PC-3 (cell line): ENCODE data around the gene HMGCLL1. TPM values are rescaled to one million over a fixed set of nuclear protein-coding genes. Genes with fewer than 3 reads are reported as not detected.

Experiments
- ATAC-seq: fragments of 200-7000 bp; cut with Tn5 transposase; 2 replicates; pipeline ENCODE4 v1.9.1; 2020; ENCODE audit warnings: mild to moderate bottlenecking, moderate library complexity
- BruUV-seq: library from RNA; stranded (reverse); fragments of 400-500 nt; replicated peaks from 2 replicates; lab custom pipeline; 2021; lab: Mats Ljungman, UMichigan
- CTCF ChIA-PET: fragments of 300-600 bp; sonication (Branson Sonifier 250); formaldehyde crosslinking; loops from one replicate; lab custom pipeline; 2022; ENCODE audit warnings: antibody characterized with exemption; lab: Charles Lee
- POLR2A ChIA-PET: fragments of 300-600 bp; sonication (Branson Sonifier 250); formaldehyde crosslinking; loops from one replicate; lab custom pipeline; 2022; ENCODE audit warnings: antibody characterized with exemption; ENCODE audit not compliant: unreplicated experiment; lab: Charles Lee
- DNase-seq: peaks from one replicate; pipeline ENCODE4 v3.0.0-alpha.2; 2015
- H2AFZ ChIP-seq: fragments of 300-600 bp; sonication (generic); 2 replicates; pipeline ENCODE4 v1.6.0; 2016; ENCODE audit warnings: antibody characterized with exemption, low read length
- H3F3A ChIP-seq: fragments of 300-600 bp; sonication (generic); one replicate; pipeline ENCODE4 v1.6.0; 2017; ENCODE audit warnings: antibody characterized with exemption, low read length, control low read depth, mild to moderate bottlenecking; ENCODE audit not compliant: unreplicated experiment
- H3K27ac ChIP-seq: fragments of 300-600 bp; sonication (generic); 2 replicates; pipeline ENCODE4 v1.5.1; 2016; ENCODE audit warnings: mild to moderate bottlenecking, low read length
- H3K27me3 ChIP-seq: fragments of 300-600 bp; sonication (generic); 2 replicates; pipeline ENCODE4 v1.6.1; 2016; ENCODE audit warnings: low read length, mixed read lengths
- H3K36me3 ChIP-seq: fragments of 300-600 bp; sonication (generic); 2 replicates; pipeline ENCODE4 v1.6.1; 2016; ENCODE audit warnings: low read depth, mixed run types, low read length, mixed read lengths
- H3K4me1 ChIP-seq: fragments of 300-600 bp; sonication (generic); 2 replicates; pipeline ENCODE4 v1.5.1; 2016; ENCODE audit warnings: low read length; ENCODE audit not compliant: insufficient read depth
- H3K4me2 ChIP-seq: fragments of 300-600 bp; sonication (generic); 2 replicates; pipeline ENCODE4 v1.6.0; 2016; ENCODE audit warnings: low read length
- H3K4me3 ChIP-seq: fragments of 300-600 bp; sonication (generic); 2 replicates; pipeline ENCODE4 v1.5.1; 2016; ENCODE audit warnings: mild to moderate bottlenecking, low read length, mixed read lengths
- H3K79me2 ChIP-seq: fragments of 300-600 bp; sonication (generic); 2 replicates; pipeline ENCODE4 v1.6.1; 2017; ENCODE audit warnings: low read length, mixed read lengths
- H3K9ac ChIP-seq: fragments of 300-600 bp; sonication (generic); 2 replicates; pipeline ENCODE4 v1.6.0; 2016; ENCODE audit warnings: mild to moderate bottlenecking, low read length
- H3K9me2 ChIP-seq: fragments of 300-600 bp; sonication (generic); replicated peaks from 2 replicates; pipeline ENCODE4 v1.6.1; 2016; ENCODE audit warnings: mixed run types, low read length, mixed read lengths
- H3K9me3 ChIP-seq: fragments of 300-600 bp; sonication (generic); 2 replicates; pipeline ENCODE4 v1.6.1; 2016; ENCODE audit warnings: low read length, mixed read lengths
- H4K20me1 ChIP-seq: fragments of 300-600 bp; sonication (generic); 2 replicates; pipeline ENCODE4 v1.6.1; 2016; ENCODE audit warnings: low read length, mixed read lengths
- CTCF ChIP-seq: fragments of 300-600 bp; sonication (generic); conservative IDR thresholded peaks from 2 replicates; pipeline ENCODE4 v1.5.1; 2017; ENCODE audit warnings: antibody characterized with exemption, low read depth, mild to moderate bottlenecking, low read length
- EZH2 ChIP-seq: fragments of 300-600 bp; sonication (generic); IDR thresholded peaks from one replicate; pipeline ENCODE4 v1.6.1; 2017; ENCODE audit warnings: antibody characterized with exemption, mild to moderate bottlenecking, low read length; ENCODE audit not compliant: unreplicated experiment
- EZH2phosphoT487 ChIP-seq: fragments of 300-600 bp; sonication (generic); IDR thresholded peaks from 2 replicates; pipeline ENCODE4 v1.6.1; 2018; ENCODE audit warnings: mild to moderate bottlenecking, antibody characterized with exemption, low read length, borderline replicate concordance
- intact Hi-C: fragments of 100-400 bp; cut with micrococcal nuclease; formaldehyde crosslinking; loops from 2 replicates; pipeline ENCODE4 v1.9.0; 2023
- total RNA-seq: library from RNA; depleted of rRNA; stranded (reverse); fragments of >200 nt; gene quantifications from 2 replicates; pipeline ENCODE4 v1.2.3, GENCODE V29; 2014

Gene HMGCLL1
- total RNA-seq, 1 experiment from 2014 or later, result not detected

GRCh38 chr6:55499591-55499990, 79.4 kb downstream of the HMGCLL1 start:
- Histone ChIP-seq H3K9ac (no peak overlapping the region), H2AFZ (no peak overlapping the region), H4K20me1 (no peaks in the 10 kb centered on the region), H3K4me2 (no peak overlapping the region), H3K79me2 (no peaks in the 10 kb centered on the region), H3K27me3 (no peaks in the 10 kb centered on the region), H3F3A (no peaks in the 10 kb centered on the region), H3K9me2 (no peaks in the 10 kb centered on the region), H3K4me1 (no peaks in the 10 kb centered on the region), H3K27ac (no peak overlapping the region), H3K9me3 (no peaks in the 10 kb centered on the region), H3K36me3 (no peaks in the 10 kb centered on the region), H3K4me3 (no peak overlapping the region)
- BruUV-seq, result no TSS peak
- DNase-seq (no peak), ATAC-seq (no peak)
- TF ChIP-seq CTCF (no peak), EZH2phosphoT487 (no peak), EZH2 (no peak)
- ChIA-PET POLR2A (no interaction called here), CTCF (no interaction called here)
- intact Hi-C loops, result no loop called here

- no peaks in the 10 kb centered on the region for H3K4me1 ChIP-seq
- H3K27me3 ChIP-seq, result no peaks in the 10 kb centered on the region
- H3F3A ChIP-seq, result no peaks in the 10 kb centered on the region
- no peak overlapping the region for H3K4me3 ChIP-seq
- DNase-seq (no peak), ATAC-seq (no peak)
- no peaks in the 10 kb centered on the region for H3K36me3 ChIP-seq
- intact Hi-C loops, result no loop called here
- ChIA-PET POLR2A (no interaction called here), CTCF (no interaction called here)
- H3K4me2 ChIP-seq, result no peak overlapping the region
- no peaks in the 10 kb centered on the region for H3K9me2 ChIP-seq
- no peak for TF ChIP-seq EZH2phosphoT487
- no peak for TF ChIP-seq EZH2
- no peak for TF ChIP-seq CTCF
- H4K20me1 ChIP-seq, result no peaks in the 10 kb centered on the region
- no peaks in the 10 kb centered on the region for H3K9me3 ChIP-seq
- no peak overlapping the region for H3K9ac ChIP-seq
- H3K79me2 ChIP-seq, result no peaks in the 10 kb centered on the region
- H3K27ac ChIP-seq, result no peak overlapping the region
- no TSS peak for BruUV-seq
- no peak overlapping the region for H2AFZ ChIP-seq
Observed at GRCh38 chr6:55497694-55498093, 81.3 kb downstream of the HMGCLL1 start.

GRCh38 chr6:55496201-55496600, 82.8 kb downstream of the HMGCLL1 start:
- POLR2A ChIA-PET, result no interaction called here
- Histone ChIP-seq H3K9me3 (no peaks in the 10 kb centered on the region), H3K9ac (no peak overlapping the region), H3F3A (no peaks in the 10 kb centered on the region), H2AFZ (no peak overlapping the region), H4K20me1 (no peaks in the 10 kb centered on the region), H3K9me2 (no peaks in the 10 kb centered on the region), H3K27ac (no peak overlapping the region), H3K27me3 (no peaks in the 10 kb centered on the region), H3K79me2 (no peaks in the 10 kb centered on the region), H3K36me3 (no peaks in the 10 kb centered on the region), H3K4me1 (no peaks in the 10 kb centered on the region), H3K4me3 (no peak overlapping the region), H3K4me2 (no peak overlapping the region)
- CTCF ChIA-PET, result no interaction called here
- TF ChIP-seq EZH2 (no peak), EZH2phosphoT487 (no peak), CTCF (no peak)
- DNase-seq, result no peak
- BruUV-seq, result no TSS peak
- intact Hi-C loops, result no loop called here
- ATAC-seq, result peak; percentile 66
